PC-3 (cell line): ENCODE results near the gene STXBP6.

ENCODE experiments used
- CTCF ChIP-seq: fragments of 300-600 bp; sonication (generic); conservative IDR thresholded peaks from 2 replicates; pipeline ENCODE4 v1.5.1; 2017; ENCODE audit warnings: antibody characterized with exemption, low read depth, mild to moderate bottlenecking, low read length
- EZH2 ChIP-seq: fragments of 300-600 bp; sonication (generic); IDR thresholded peaks from one replicate; pipeline ENCODE4 v1.6.1; 2017; ENCODE audit warnings: antibody characterized with exemption, mild to moderate bottlenecking, low read length; ENCODE audit not compliant: unreplicated experiment

GRCh38 chr14:25090256-25090655 lies 40.3 kb upstream of the STXBP6 start:
- TF ChIP-seq CTCF (no peak), EZH2 (no peak)
